ENCODE results near the gene EZR. TPM values are rescaled to one million over a fixed set of nuclear protein-coding genes. Genes with fewer than 3 reads are reported as not detected.

The EZR gene
- total RNA-seq, 1 donor from 2014 or later = 254 TPM

DNA sequence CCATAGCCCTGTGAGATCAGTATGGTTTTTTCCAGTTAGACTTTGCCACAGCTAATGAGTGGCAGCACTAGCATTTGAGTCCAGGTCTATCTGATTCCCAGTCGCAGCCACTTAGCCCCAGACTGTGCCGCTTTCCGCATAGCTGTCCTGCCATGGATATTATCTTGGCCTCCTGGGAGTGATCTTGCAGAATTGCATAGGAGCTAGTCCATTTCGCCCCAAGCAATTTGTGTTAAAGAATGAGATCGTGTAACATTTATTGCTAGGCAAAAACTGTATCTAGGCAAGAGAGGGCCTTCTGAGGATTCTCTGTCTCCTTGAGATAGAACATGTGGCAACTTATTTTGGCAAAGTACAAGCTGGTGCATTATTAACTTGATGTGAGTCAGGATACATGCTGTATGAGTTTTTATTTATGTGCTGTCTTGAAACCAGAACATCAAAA is 74.2 kb downstream of the EZR start:
- DNase-seq (ENCODE audit: low read depth) (no peak), FAIRE-seq (no peak)
- Mint-ChIP-seq H3K4me1 (ENCODE audit: low read depth, unreplicated experiment) (no peaks in the 10 kb centered on the region), H3K36me3 (ENCODE audit: low read depth, unreplicated experiment) (no peaks in the 10 kb centered on the region), H3K27ac (ENCODE audit: unreplicated experiment) (no peak overlapping the region), H3K4me3 (ENCODE audit: unreplicated experiment) (no peak overlapping the region), H3K27me3 (ENCODE audit: low read depth, unreplicated experiment) (no peaks in the 10 kb centered on the region), H3K9me3 (ENCODE audit: unreplicated experiment) (peaks cover 6% of the 10 kb centered on the region)
- no peaks in the 10 kb centered on the region for H3K79me2 ChIP-seq (ENCODE audit: insufficient read depth, low read length)
- H3K36me3 ChIP-seq (ENCODE audit: insufficient read depth, low read length) = no peaks in the 10 kb centered on the region
- no peaks in the 10 kb centered on the region for H3K27me3 ChIP-seq (ENCODE audit: insufficient read depth, low read length)
- H3K9ac ChIP-seq (ENCODE audit: low read length) = no peak overlapping the region
- no peak for TF ChIP-seq EZH2 (IDR thresholded peaks at IDR 0.05; ENCODE audit: insufficient read depth, low read length)
- TF ChIP-seq, protein P1, sequence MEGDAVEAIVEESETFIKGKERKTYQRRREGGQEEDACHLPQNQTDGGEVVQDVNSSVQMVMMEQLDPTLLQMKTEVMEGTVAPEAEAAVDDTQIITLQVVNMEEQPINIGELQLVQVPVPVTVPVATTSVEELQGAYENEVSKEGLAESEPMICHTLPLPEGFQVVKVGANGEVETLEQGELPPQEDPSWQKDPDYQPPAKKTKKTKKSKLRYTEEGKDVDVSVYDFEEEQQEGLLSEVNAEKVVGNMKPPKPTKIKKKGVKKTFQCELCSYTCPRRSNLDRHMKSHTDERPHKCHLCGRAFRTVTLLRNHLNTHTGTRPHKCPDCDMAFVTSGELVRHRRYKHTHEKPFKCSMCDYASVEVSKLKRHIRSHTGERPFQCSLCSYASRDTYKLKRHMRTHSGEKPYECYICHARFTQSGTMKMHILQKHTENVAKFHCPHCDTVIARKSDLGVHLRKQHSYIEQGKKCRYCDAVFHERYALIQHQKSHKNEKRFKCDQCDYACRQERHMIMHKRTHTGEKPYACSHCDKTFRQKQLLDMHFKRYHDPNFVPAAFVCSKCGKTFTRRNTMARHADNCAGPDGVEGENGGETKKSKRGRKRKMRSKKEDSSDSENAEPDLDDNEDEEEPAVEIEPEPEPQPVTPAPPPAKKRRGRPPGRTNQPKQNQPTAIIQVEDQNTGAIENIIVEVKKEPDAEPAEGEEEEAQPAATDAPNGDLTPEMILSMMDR (IDR thresholded peaks at IDR 0.05; ENCODE audit: insufficient read depth, low read depth, low read length) = no peak
- H3K4me3 ChIP-seq (ENCODE audit: insufficient read depth, low read depth, low read length) = no peak overlapping the region
- no peak overlapping the region for H3K4me2 ChIP-seq (ENCODE audit: low read length)
- H3K9me3 ChIP-seq (ENCODE audit: insufficient read depth, low read depth, low read length) = no peaks in the 10 kb centered on the region
- H4K20me1 ChIP-seq (ENCODE audit: insufficient read depth, low read length) = no peaks in the 10 kb centered on the region
- no peak overlapping the region for H3K27ac ChIP-seq (ENCODE audit: low read depth, low read length)
- no peaks in the 10 kb centered on the region for H3K4me1 ChIP-seq (ENCODE audit: insufficient read depth, low read length)
- H2AFZ ChIP-seq (ENCODE audit: low read depth, low read length) = no peak overlapping the region

DNA sequence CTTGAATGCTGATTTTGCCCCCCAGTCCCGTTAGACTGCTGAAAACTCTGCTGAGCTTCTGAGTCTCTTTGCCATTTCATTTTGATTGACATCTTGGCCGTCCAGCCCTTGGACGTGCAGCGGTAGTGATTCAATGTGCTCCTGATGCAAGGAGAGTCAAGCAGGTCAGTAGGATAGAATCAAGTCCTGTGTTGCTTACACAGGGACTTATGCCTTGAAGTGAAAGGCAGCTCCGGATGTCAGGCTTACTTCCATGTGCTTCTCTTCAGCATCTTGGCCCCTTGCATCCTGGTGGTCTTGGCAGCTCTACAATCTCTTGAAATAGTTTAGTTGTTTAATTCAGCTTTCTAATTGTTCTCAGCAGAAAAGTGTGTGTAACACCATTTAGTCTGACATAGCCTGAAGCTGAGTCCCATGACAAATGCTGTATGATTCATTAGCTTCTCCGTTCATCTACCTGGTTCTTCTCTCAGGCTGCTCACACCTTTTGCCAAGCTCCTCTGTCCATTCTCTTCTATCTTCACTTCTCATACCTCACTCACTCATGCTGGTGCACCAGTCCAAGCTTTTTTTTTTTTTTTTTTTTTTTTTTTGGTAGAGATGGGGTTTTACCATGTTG is 76.0 kb downstream of the EZR start:
- Histone ChIP-seq H3K4me2 (ENCODE audit: low read length) (no peak overlapping the region), H4K20me1 (ENCODE audit: insufficient read depth, low read length) (no peaks in the 10 kb centered on the region), H3K27me3 (ENCODE audit: insufficient read depth, low read length) (no peaks in the 10 kb centered on the region), H3K36me3 (ENCODE audit: insufficient read depth, low read length) (no peaks in the 10 kb centered on the region), H3K9me3 (ENCODE audit: insufficient read depth, low read depth, low read length) (peaks cover 6% of the 10 kb centered on the region), H3K4me3 (ENCODE audit: insufficient read depth, low read depth, low read length) (no peak overlapping the region), H2AFZ (ENCODE audit: low read depth, low read length) (no peak overlapping the region), H3K27ac (ENCODE audit: low read depth, low read length) (no peak overlapping the region), H3K79me2 (ENCODE audit: insufficient read depth, low read length) (no peaks in the 10 kb centered on the region), H3K9ac (ENCODE audit: low read length) (no peak overlapping the region), H3K4me1 (ENCODE audit: insufficient read depth, low read length) (no peaks in the 10 kb centered on the region)
- Mint-ChIP-seq H3K4me1 (ENCODE audit: low read depth, unreplicated experiment) (peaks cover 2% of the 10 kb centered on the region), H3K27ac (ENCODE audit: unreplicated experiment) (no peak overlapping the region), H3K4me3 (ENCODE audit: unreplicated experiment) (no peak overlapping the region), H3K36me3 (ENCODE audit: low read depth, unreplicated experiment) (no peaks in the 10 kb centered on the region), H3K27me3 (ENCODE audit: low read depth, unreplicated experiment) (no peaks in the 10 kb centered on the region), H3K9me3 (ENCODE audit: unreplicated experiment) (peaks cover 11% of the 10 kb centered on the region)
- FAIRE-seq (no peak), DNase-seq (ENCODE audit: low read depth) (no peak)
- no peak for TF ChIP-seq EZH2 (IDR thresholded peaks at IDR 0.05; ENCODE audit: insufficient read depth, low read length)
- TF ChIP-seq, protein P1 (IDR thresholded peaks at IDR 0.05; ENCODE audit: insufficient read depth, low read depth, low read length) = no peak

DNA sequence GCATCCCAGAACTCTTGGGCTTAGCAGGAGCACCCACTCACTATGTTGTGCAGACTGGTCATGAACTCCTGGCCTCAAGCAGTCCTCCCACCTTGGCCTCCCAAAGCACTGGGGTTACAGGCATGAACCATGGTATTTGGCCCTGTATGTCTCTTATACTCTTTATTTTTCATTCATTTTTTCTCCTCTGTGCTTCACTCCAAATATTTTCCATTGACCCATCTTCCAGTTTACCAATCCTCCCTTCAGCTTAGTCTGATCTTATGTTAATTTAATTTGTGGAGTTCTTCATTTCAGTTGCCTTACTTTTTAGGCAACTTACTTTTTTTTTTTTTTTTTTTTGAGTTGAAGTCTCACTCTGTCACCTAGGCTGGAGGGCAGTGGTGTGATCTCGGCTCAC is 79.5 kb downstream of the EZR start:
- no peak overlapping the region for H3K9ac ChIP-seq (ENCODE audit: low read length)
- TF ChIP-seq, protein P1 (IDR thresholded peaks at IDR 0.05; ENCODE audit: insufficient read depth, low read depth, low read length) = no peak
- no peak for TF ChIP-seq EZH2 (IDR thresholded peaks at IDR 0.05; ENCODE audit: insufficient read depth, low read length)
- peaks cover 8% of the 10 kb centered on the region for H3K9me3 Mint-ChIP-seq (ENCODE audit: unreplicated experiment)
- no peaks in the 10 kb centered on the region for H4K20me1 ChIP-seq (ENCODE audit: insufficient read depth, low read length)
- H3K36me3 Mint-ChIP-seq (ENCODE audit: low read depth, unreplicated experiment) = no peaks in the 10 kb centered on the region
- DNase-seq (ENCODE audit: low read depth) (no peak), FAIRE-seq (no peak)
- peaks cover 9% of the 10 kb centered on the region for H3K9me3 ChIP-seq (ENCODE audit: insufficient read depth, low read depth, low read length)
- no peaks in the 10 kb centered on the region for H3K27me3 ChIP-seq (ENCODE audit: insufficient read depth, low read length)
- peaks cover 2% of the 10 kb centered on the region for H3K4me1 Mint-ChIP-seq (ENCODE audit: low read depth, unreplicated experiment)
- H3K4me3 Mint-ChIP-seq (ENCODE audit: unreplicated experiment) = no peak overlapping the region
- H3K27ac Mint-ChIP-seq (ENCODE audit: unreplicated experiment) = no peak overlapping the region
- no peak overlapping the region for H3K4me2 ChIP-seq (ENCODE audit: low read length)
- H3K4me3 ChIP-seq (ENCODE audit: insufficient read depth, low read depth, low read length) = no peak overlapping the region
- H3K36me3 ChIP-seq (ENCODE audit: insufficient read depth, low read length) = no peaks in the 10 kb centered on the region
- H2AFZ ChIP-seq (ENCODE audit: low read depth, low read length) = no peak overlapping the region
- peaks cover 2% of the 10 kb centered on the region for H3K27me3 Mint-ChIP-seq (ENCODE audit: low read depth, unreplicated experiment)
- no peak overlapping the region for H3K27ac ChIP-seq (ENCODE audit: low read depth, low read length)
- H3K79me2 ChIP-seq (ENCODE audit: insufficient read depth, low read length) = no peaks in the 10 kb centered on the region
- no peaks in the 10 kb centered on the region for H3K4me1 ChIP-seq (ENCODE audit: insufficient read depth, low read length)
